Right lung (tissue), 5 donors: ENCODE results near the gene SHROOM3. TPM values are rescaled to one million over a fixed set of nuclear protein-coding genes. Genes with fewer than 3 reads are reported as not detected.

Experiments used
- DNase-seq, 2 donors: peaks; one replicate each; pipeline ENCODE4 v3.0.0-alpha.2; 2013
- polyA plus RNA-seq, 5 donors: library from polyadenylated mRNA; unstranded; fragments of 120-200 nt; gene quantifications; one replicate each; pipeline versions ENCODE4 v1.2.1 to v1.2.3, GENCODE V29; 2013; ENCODE audit warnings: inconsistent platforms in 1 of 5, low replicate concordance in 1 of 5; ENCODE audit not compliant: insufficient read length in 5 of 5, insufficient read depth in 1 of 5

The SHROOM3 gene
- polyA plus RNA-seq, 5 donors: 11.7 to 21.6 (median 14.5) TPM

DNA sequence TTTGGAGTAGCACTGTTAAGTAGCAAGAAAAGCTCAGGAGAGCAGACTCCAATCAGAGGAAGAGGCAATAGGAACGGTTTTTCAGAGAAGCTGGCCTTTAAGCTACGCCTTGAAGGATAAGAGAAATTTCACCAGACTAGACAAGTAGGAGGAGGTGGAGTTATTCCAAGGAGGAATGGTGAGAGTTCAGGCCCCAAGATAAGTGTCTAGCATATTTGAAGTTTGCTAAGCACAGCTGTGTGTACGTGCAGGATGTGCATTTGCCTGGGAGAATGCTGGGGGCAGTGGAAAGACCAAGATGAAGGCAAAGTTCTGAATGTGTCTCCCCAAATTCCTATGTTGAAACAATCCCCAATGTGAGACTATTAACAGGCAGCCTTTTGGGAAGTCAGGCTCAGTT lies 371.3 kb downstream of the SHROOM3 start:
- DNase-seq: no peak

DNA sequence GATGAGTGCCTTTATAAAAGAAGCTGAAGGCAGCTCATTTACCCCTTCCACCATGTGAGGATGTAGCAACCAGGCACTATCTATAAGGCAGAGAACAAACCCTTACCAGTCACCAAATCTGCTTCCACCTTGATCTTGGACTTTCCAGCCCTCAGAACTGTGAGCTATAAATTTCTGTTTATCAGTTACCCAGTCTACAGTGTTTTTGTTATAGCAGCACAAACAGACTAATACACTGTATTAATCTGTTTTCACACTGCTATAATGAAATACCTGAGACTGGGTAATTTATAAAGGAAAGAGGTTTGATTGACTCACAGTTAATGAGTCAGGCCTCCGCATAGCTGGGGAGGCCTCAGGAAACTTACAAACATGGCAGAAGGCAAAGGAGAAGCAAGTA lies 371.7 kb downstream of the SHROOM3 start:
- no peak for DNase-seq

DNA sequence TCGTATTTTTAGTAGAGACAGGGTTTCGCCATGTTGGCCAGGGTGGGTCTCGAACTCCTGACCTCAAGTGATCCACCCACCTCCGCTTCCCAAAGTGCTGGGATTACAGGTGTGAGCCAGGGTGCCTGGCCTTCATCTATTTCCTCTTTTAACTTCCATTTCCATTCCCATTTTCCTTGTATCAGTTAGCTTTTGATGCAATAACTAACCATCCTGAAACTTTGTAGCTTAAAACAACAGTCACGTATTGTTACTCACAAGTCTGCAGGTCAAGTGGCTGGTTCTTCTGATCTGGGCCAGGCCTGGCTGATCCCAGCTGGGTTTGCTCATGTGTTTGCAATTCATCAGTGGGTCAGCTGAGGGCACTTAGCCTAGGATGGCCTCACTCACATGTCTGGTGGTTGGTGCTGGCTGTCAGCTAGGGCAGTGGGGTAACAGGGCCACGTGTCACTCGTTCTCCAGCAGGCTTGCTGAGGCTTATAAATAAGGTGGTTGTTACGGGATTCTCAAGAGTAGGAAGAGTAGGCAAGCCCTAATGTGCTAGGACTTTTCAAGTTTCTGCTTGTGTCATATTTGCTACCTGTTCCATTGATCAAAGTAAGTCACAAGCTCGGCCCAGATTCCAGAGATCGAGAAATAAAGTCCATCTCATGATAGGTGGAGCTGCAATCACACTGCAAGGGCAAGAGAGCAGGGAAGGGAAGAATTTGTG lies 374.7 kb downstream of the SHROOM3 start:
- no peak for DNase-seq

DNA sequence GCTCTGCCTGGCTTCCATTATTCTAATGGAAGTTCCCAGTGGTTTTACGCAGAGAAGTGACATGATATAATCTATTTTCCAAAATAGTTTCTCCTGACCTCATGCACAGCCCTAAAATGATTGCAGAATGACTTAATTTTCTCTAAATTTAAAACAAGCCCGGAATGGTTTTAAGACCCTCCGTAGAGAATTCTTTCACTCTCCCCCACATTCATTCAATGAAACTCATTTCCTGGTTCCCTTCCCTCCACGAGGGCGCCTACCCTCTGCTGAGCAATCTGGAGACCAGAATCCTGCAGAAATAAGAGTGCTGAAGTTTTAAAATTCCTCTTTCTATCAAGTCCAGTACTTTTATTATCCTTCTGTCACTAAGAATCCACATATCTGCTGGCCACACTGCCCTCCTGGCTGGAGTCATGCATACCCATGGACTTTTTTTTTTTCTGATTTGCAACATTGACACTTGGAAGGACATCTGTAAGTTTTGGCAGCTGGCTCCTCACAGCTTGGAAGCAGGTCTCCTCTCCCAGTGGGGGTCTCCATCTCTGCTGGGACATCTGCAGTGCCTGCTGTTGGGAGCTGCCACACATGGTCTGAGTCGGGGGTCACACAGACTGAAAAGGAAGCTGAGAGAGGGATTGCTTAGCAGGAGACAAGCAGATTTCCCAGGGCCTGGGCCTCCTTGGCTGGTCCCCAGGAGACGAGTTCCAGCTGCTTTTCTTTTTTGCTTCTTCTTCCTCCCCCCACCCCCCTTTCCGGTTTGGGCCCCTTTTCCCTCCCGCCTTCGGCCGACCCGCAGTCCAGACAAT lies 376.8 kb downstream of the SHROOM3 start:
- peak; percentile 85 to 86 for DNase-seq

DNA sequence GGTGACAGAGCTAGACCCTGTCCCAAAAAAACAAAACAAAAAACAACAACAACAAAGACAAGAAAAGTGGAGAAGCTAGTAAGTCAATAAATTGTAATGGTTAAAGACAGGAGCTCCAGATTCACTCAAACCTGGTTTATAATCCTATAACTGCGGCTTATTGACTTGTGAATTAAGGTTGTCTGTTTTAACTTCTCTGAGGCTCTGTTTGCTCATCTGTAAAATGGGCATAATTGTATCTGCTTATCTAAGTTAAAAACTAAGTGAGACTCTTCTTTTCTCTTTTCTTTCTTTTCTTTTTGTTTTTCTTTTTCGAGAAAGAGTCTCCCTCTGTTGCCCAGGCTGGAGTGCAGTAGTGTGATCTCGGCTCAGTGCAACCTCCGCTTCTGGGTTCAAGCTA lies 378.0 kb downstream of the SHROOM3 start:
- no peak for DNase-seq

DNA sequence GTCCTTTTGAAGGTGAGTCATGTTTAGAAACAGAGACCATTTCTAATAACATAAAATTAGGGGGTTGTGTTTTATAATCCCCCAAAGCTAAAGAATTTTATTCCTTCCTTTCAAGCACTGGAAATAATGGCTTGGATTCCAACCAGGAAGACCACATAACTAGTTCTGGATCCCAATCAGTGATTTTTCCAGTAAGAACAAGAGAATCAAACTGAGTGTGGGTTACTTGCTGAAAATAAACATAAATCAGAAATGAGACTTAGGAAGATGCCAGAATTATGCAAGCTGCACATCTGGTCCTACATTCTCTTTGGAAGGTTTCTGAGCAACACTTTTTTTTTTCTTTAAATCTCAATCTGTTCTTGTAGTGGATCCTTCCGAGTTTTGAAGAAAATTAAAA lies 386.6 kb downstream of the SHROOM3 start:
- peak in 1 of 2 donors; percentile 39 for DNase-seq

DNA sequence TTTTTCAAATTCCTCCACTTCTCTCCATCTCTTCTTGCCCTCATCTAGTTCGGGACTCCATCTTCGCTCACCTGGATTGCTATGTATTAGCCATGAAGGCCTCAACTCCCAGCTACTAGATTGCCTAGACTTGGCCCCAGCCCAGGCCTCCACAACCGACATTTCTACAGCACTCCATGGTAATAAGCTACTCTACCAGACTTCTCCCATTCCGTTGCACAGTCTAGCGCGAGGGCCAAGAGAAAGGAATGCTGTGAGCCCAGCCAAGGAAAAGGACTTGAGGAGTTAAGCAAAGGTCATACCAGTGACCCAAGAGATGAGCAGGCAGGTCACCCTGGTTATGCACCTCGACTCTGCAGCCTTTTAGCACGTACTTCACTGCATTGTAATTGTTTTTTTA lies 387.3 kb downstream of the SHROOM3 start:
- no peak for DNase-seq

DNA sequence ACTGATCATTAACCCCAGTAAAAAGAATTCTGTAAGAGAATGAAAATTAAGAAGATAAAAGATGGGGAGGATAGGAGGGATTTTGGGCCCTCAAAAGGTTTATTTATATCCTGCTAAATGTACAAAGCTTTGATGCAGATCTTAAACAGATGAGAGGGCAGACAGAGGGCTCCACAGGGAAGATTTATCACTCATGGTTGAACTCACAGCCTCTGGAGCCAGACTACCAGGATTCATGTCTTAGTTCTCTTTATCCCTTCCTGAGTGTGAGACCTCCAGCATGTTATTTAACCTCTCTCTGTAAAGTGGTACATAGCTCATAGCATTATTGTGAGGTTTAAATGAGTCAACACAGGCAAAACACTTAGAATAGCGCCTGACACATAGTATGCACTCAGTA lies 388.5 kb downstream of the SHROOM3 start:
- no peak for DNase-seq

DNA sequence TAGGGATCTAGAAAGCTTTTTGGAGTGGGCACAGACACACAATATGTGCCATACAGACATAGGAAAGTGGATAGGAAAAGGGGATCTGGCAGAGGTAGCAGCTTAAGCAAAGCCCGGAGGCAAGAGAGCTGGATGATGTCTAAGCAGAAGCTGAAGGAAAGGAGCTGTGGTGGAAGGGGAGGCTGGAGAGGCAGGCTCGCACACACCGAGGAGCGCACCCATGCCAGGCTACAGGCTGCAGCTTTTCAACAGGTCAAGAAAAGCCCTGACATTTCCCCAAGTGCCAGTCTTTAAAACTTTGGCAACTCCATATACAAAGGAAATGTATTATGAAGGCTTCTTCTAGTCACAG lies 395.6 kb downstream of the SHROOM3 start:
- no peak for DNase-seq

DNA sequence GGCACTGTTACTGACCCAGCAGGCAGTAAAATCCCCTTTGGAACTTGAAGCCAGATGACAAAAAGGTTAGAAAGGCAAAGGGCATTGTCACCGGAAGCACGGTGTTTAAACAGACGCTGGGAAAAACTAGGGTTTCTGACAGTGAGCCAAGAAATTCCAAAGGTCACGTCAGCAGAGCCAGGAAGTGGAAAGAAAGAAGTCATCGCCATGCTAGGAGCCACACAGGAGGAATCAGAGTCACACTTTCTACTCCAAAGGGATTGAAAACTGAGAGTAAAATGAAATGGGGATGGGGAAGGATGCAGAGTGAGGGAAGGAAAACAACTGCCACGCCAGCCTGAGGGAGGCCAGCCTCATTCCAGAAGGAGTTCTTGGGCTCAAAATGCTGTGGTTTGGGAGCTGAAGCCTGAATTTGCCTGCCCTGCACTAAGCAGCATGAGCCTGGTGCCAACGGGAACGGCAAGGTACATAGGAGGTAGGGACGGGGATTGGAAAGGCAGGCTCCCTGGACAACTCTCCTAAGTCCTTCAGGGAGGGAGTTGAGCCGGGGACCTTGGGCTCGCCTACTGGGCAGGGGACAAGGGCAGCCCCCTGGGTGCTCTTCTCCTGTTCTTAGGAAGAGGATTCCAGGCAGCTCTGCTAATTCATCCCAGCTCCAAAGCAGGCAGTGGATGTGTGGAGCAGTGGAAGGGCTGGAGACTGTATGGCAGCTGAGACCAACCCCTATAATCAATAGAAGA lies 396.1 kb downstream of the SHROOM3 start:
- peak; percentile 48 to 68 for DNase-seq

DNA sequence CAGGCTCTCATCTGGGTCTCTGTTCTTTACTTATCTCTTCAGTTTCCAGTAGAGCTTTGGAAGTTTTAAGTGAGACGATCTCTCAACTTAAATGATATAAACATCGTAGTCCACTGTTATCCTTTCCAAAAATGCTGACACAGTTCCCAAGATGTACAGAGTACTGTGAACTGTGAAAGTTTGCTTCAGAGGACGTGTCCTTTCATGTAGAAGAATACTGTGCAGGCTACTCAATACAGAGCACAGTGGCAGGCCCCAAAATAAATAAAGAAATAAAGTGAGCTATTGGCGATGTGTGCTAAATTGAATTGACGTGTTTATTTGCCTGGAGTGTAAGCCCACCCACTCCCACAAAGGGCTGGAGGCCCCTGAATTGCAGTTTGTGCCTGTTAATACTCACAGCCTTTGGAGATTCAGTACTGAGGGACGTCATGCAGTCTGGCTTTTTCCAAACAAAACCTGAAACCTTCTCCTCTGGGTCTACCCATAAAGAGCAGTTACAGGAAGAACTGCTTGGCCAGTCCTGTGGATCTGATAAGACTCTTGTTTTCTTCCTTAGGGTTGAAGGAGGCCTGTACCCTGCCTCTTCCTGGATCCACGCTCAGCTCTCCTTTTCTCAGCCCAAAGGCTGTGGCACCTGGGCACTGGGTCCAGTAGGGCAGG lies 396.8 kb downstream of the SHROOM3 start:
- no peak for DNase-seq

Other genes with a start within 250 kb of the SHROOM3 start
- gene SCARB2, start 221.4 kb upstream of the SHROOM3 start, polyA plus RNA-seq: 100 to 1,000 TPM; 193 to 266 (median 240) TPM
- 1 to 10 TPM; 5.6 to 8.7 (median 6.4) TPM for gene FAM47E, start 183.5 kb upstream of the SHROOM3 start, polyA plus RNA-seq
- gene STBD1, start 128.5 kb upstream of the SHROOM3 start, polyA plus RNA-seq: 1 to 10 TPM; 2.0 to 4.1 (median 2.6) TPM
- gene CCDC158, start 14.1 kb upstream of the SHROOM3 start, polyA plus RNA-seq: 1 to 10 TPM in 3 of 5 donors, under 1 TPM in 2; 0.72 to 1.8 (median 1.3) TPM